ENCODE results near the gene ENTPD2.

The ENTPD2 gene

GRCh38 chr9:137015976-137016375 is 37.9 kb downstream of the ENTPD2 start:
- TF ChIP-seq, protein P1, sequence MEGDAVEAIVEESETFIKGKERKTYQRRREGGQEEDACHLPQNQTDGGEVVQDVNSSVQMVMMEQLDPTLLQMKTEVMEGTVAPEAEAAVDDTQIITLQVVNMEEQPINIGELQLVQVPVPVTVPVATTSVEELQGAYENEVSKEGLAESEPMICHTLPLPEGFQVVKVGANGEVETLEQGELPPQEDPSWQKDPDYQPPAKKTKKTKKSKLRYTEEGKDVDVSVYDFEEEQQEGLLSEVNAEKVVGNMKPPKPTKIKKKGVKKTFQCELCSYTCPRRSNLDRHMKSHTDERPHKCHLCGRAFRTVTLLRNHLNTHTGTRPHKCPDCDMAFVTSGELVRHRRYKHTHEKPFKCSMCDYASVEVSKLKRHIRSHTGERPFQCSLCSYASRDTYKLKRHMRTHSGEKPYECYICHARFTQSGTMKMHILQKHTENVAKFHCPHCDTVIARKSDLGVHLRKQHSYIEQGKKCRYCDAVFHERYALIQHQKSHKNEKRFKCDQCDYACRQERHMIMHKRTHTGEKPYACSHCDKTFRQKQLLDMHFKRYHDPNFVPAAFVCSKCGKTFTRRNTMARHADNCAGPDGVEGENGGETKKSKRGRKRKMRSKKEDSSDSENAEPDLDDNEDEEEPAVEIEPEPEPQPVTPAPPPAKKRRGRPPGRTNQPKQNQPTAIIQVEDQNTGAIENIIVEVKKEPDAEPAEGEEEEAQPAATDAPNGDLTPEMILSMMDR (conservative IDR thresholded peaks at IDR 0.05; ENCODE audit: low read depth, low read length), result no peak
- no peak for DNase-seq (ENCODE audit: low read depth)

GRCh38 chr9:137015540-137015930 is 38.3 kb downstream of the ENTPD2 start:
- H3K4me3 ChIP-seq (ENCODE audit: low read length), result no peak overlapping the region
- no peak for DNase-seq (ENCODE audit: low read depth)
- TF ChIP-seq, protein P1 (conservative IDR thresholded peaks at IDR 0.05; ENCODE audit: low read depth, low read length), result no peak

More at GRCh38 chr9:137015976-137016375, 37.9 kb downstream of the ENTPD2 start:
- H3K4me3 ChIP-seq (ENCODE audit: low read length), result no peak overlapping the region

DNA sequence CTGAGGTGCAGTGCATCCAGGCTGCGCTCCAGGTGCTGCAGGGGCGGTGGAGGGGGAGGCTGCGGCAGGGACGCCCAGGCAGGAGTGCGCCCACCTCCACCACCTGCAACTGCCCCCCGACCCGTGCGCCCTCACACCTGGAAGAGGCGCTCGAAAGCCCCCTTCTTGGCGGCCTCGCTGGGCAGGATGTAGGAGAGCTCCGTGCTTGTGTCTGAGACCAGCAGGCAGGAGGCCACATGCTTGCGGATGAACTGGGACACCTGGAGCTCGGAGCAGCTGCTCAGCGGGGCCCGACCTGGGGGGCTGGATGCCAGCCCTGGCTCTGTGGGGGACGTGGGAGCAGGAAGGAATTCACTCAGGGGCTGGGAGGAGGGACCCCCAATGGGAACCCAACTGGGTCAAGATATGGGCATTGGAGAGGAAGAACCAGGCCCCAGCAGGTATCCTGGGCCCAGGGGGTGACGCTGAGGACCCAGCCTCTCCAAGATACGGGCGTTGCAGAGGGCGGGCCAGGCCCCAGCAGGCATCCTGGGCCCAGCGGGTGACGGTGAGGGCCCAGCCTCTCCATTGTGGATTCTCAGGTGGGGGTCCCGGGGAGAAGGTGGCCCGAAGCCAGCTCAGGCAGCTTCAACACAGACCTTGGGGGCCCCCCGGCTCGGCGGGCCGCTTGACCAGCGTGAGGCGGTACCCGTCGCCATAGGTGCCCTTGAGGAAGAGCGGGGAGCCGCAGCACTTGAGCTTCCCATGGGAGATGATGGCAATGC is 38.9 kb downstream of the ENTPD2 start:
- no peak overlapping the region for H3K4me3 ChIP-seq (ENCODE audit: low read length)
- TF ChIP-seq, protein P1 (conservative IDR thresholded peaks at IDR 0.05; ENCODE audit: low read depth, low read length), result no peak
- DNase-seq (ENCODE audit: low read depth), result no peak

DNA sequence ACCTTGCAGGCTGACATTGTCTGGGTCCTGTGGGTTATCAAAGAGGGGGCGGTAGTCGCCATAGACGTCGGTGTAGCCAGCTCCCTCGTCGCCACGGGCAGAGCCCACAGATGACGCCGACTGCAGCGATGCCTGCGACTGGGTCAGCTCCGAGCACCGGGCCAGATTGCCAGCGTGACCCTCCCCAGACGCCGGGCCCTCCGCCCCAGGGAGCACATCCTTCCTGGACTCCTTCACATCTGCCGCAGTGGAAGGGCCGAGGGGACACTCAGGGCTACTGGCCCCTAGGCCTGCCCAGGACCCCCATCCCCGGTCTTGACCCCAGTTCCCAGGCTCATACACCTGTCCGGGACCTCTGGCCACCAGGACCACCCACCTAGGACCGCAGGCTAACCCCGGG is 39.7 kb downstream of the ENTPD2 start:
- H3K4me3 ChIP-seq (ENCODE audit: low read length), result no peak overlapping the region
- TF ChIP-seq, protein P1 (conservative IDR thresholded peaks at IDR 0.05; ENCODE audit: low read depth, low read length), result no peak
- no peak for DNase-seq (ENCODE audit: low read depth)

DNA sequence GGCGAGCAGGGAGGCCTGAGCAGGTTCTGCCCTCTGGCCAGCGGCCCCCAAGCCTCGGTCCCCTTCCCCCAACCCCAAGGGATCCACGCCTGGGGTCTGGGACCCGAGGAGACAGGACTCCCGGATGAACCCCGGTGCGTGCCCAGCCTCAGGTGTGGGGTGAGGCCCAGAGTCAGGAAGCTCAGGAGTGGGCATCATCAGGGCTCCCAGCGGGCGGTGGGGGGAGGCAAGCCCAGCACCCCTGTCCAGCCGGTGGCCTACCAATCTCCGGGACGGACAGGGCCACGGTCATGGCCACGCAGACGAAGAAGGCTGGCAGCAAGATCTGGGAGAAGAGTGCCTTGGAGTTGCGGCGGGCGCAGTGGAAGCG is 40.3 kb downstream of the ENTPD2 start:
- TF ChIP-seq, protein P1 (conservative IDR thresholded peaks at IDR 0.05; ENCODE audit: low read depth, low read length), result no peak
- DNase-seq (ENCODE audit: low read depth), result no peak
- no peak overlapping the region for H3K4me3 ChIP-seq (ENCODE audit: low read length)

DNA sequence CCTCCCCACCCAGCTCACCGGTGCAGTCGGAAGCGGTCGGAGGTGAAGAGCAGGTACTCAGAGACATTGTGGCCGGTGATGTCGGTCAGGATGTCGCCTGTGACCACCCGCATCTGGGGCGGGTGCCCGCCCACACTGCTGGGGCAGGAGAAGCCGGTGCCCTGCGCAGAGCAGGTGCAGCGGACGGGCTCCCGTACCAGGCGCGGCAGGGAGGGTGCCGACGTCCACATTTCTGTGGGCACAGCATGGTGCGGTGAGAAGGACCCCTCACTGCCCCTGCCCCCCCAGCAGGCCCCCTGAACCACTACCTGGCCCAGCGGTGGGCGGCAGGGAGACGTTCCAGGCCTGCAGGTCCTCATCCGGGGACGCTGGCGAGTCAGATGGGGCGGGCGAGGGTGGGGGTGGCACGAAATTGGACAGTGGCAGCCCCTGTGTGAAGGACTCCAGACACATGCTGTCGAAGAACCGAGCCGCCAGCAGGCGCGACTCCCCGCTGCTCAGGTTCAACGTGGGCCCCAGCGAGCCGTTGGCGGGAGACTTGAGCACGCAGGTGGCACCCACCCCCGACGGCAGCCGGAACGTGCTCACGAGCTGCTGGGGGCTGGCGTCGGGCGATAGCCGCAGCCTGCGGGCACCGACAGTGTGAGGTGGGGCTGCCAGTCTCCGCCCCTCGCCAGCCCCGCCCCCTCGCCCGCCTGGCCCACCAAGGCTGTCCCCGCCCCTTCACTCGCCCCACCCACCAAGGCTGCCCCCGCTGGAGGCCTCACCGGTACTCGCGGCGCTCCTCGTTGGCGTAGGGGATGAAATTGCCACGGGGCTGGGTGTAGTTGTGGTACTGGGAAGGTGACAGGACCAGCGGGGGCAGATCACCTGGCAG is 40.9 kb downstream of the ENTPD2 start:
- TF ChIP-seq, protein P1 (conservative IDR thresholded peaks at IDR 0.05; ENCODE audit: low read depth, low read length), result no peak
- no peak overlapping the region for H3K4me3 ChIP-seq (ENCODE audit: low read length)
- no peak for DNase-seq (ENCODE audit: low read depth)
